Mucosa of gallbladder (tissue), 1 donor: ENCODE measurements around the gene ELK1. TPM values are rescaled to one million over a fixed set of nuclear protein-coding genes. Genes with fewer than 3 reads are reported as not detected.
"Not testable (repeated sequence)": the region's sequence is repeated elsewhere in the genome, so short reads cannot be mapped to it uniquely, and the experiment has no call there.

Experiments
- DNase-seq: peaks from one replicate; pipeline ENCODE4 v3.0.0-alpha.2; 2020; ENCODE audit warnings: low spot score
- total RNA-seq: library from RNA; stranded (reverse); gene quantifications from one replicate; pipeline ENCODE4 v1.2.1, GENCODE V29; 2021
- donor health status: DM: no; HTN: no; CAD: no.

The ELK1 gene
- total RNA-seq, 1 donor from 2014 or later = 28.7 TPM

DNA sequence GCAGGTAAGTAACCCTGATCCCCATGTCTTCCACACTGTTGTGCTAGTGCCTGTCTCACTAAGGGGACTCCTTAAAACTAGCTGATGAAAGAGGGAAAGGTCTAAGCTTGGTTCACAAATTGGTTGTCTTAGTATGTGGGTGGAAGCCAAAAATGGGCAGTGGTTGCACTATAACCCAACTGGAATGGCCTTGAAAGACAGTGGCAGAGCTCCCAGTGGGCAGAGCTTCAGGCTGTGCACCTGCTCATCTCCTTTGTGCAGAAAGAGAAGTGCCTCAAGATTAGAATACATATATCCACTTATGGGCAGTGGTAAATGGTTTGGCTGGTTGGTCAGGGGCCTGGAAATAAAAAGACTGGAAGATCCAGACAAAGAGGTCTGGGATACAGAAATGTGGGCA lies 37.9 kb downstream of the ELK1 start:
- no peak for DNase-seq

GRCh38 chrX:47611926-47612325 lies 38.4 kb downstream of the ELK1 start:
- no peak for DNase-seq

DNA sequence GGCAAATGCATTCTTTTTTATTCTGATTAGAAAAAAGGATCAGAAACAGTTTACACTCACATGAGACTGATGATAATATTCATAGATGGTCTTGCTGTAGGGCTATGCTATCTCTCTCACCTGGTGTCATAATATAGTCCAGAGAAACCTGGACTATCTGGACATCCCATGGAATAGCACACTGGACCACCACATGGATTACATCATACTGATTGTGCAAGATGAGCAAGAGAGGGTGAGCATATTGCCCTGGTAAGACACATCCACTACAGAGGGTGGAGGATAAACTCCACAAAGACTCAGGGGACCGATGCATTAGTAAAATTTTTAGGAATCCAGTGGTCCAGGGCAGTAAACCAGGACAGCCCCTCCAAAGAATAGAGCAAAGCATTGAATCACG lies 38.9 kb downstream of the ELK1 start:
- DNase-seq = no peak

DNA sequence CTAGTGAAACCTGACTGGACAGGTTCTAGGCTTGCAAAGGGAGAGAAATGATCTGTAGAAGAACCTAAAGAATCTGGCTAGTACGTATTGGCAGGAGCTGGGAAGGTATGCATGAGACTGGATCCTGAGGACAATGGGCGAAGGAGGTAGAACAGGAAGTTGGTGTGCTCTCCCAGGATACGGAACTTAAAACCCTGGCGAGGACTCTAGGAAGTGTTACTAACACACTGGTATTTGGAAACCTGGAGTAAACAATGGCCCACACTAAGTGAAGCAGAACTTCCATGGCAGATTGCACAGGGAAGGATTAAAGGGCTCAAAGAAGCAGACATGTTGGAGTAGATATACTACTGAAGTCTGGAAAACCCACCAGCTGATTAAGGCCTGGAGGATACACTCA lies 39.9 kb downstream of the ELK1 start:
- no peak for DNase-seq

DNA sequence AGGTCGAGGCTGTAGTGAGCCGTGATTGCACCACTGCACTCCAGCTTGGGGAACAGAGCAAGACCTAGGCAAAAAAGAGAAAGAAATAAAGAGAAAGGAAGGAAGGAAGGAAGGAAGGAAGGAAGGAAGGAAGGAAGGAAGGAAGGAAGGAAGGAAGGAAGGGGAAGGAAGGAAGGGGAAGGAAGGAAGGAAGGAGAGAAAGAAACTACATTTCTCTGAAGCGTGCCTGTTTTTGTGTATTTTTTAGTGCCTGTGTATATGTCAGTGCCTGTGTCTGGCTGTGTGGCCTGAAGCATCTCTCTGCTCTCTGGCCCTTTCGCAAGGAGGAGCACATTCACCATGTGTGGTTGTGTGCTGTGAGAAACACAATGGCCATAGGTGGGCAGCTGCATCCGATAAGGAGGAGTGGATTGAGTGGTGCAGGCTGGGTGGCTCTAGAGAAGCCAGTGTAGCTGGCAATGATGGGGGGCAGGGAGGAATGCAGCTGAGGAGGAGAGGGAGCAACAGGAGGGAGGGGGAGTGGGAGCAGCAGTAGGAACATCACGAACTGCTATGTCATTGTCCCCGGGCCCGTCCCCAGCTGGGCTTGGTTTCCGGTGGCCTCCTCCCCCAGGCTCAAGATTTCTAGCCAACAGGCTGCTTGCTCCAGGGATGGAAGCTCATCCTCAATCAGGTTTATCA lies 42.1 kb downstream of the ELK1 start:
- no peak for DNase-seq

GRCh38 chrX:47607091-47607490 lies 43.3 kb downstream of the ELK1 start:
- DNase-seq = no peak

DNA sequence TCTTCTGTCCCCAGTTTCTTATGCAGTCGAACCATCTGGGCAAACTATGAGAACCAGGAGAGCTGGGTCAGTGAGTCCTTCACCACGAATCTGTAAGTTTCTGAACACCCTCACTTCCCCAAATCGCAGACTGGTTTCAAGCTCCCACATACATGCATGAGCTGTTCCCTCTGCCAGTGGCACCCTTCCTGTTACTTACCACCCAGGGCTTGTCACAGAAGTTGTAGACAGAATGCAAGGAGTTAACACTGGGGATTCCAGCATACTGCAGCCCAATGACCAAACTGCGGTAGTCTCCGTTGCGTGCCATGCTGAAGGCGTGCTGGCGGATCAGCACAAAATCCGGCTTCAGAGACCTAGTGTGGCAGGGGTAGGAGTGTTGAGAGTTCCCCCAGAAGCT lies 45.3 kb downstream of the ELK1 start:
- DNase-seq = no peak

- not testable (repeated sequence) for DNase-seq
Measured at GRCh38 chrX:47603125-47603524, 47.2 kb downstream of the ELK1 start.

DNA sequence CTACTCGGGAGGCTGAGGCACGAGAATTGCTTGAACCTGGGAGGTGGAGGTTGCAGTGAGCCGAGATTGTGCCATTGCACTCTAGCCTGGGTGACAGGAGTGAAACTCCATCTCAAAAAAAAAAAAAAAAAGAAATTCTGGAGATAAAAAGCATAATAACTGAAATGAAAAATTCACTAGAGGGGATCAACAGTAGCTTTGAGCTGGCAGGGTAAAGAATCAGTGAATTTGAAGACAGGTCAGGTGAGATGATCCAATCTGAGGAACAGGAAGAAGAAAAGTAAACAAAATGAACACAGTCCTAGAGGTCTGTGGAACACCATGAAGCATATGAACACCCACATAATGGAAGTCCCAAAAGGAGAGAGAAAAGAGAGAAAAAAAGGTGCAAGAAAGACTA lies 53.1 kb downstream of the ELK1 start:
- no peak for DNase-seq

DNA sequence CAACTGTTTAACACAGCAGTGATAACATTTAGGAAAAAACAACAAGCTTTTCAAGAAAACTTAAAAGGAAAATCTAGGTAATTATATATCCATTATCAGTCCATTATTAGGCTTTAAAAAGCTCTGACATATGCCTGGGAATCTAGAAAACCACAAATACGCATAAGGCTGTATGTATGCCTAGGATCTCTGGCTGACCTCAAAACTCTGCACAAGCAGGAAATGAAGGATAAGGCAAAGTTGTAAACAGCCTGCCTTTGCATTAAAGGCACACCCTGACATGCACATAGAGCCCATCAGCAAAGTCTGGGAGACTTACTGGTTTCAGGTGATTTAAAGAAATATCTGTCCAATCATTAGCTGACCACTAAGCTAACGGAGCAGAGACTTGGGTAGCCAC lies 54.1 kb downstream of the ELK1 start:
- DNase-seq = no peak

- no peak for DNase-seq
Measured at GRCh38 chrX:47595716-47596251, 54.6 kb downstream of the ELK1 start.

- DNase-seq = no peak
Measured at GRCh38 chrX:47593522-47593921, 56.8 kb downstream of the ELK1 start.

GRCh38 chrX:47590984-47591383 lies 59.4 kb downstream of the ELK1 start:
- DNase-seq = no peak

DNA sequence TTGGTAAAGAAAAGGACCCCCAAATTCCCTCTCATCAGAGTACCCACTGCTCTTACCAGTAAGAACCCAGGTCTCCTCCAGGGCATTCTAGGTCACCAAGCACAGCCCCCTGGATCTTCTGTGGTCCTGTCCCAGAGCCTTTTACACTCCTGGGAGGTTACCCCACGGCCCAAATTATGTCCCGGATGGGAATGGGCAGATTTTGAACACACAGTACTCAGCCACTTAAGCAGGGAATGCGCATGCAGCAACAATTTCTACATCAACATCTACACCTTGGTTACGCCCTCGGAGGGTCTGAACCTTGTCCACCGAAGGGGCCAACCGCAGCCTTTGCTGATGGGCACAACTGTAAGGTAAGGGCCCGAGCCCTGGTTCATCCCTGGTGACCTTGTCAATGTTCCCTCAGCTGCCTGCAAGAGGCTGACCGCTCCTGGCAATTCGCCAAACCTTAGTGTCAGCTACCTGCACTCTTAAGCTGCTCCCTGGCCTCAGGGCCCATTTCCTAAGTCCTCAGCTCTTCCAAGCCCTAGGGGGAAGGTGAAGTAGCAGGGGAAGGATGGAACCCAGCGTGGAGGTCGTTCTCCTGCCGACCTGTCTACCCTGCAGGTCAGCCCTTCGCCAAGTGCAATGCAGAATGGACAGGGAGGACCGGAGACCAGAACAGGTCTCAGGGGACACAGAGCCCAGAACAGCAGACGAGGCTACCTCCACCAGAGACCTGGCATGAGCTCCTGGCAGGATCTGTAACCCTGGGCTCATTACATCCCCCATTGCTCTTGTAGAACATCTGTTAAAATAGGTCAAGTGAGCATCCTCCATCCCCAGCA lies 62.2 kb downstream of the ELK1 start:
- no peak for DNase-seq

- no peak for DNase-seq
Measured at GRCh38 chrX:47587091-47587891, 63.1 kb downstream of the ELK1 start.

DNA sequence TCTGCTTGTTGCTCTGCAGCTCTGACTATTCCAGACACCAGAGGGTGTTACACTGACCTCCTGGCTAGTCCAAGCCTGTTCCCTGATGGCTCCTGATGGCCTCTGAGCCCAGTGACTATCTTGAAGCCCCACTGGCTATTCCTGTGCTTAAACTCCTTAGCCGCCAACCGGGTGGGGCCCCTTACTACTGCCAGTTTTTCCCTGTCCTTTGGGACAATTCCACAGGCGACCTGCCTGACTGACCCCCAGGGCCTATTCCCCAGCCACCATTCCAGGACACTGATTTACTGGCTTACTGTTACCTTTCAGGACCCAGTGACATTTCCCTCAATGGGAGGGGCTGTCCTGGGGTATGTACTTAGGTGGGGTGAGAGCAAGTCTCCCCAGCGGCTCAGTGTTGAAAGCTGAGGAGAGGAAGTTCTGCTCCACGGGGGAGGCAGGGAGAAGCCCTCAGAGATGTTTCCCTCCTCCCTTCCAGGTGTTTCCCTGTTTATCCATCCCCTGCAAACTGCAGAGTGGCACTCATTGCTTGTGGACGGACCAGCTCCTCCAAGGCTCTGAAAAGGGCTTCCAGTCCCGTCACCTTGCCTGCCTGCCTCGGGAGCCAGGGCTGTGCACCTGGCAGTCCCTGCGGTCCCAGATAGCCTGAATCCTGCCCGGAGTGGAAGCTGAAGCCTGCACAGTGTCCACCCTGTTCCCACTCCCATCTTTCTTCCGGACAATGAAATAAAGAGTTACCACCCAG lies 64.1 kb downstream of the ELK1 start:
- no peak for DNase-seq

Other genes starting within 250 kb of the ELK1 start
- gene ZNF41, start 167.3 kb downstream of the ELK1 start, total RNA-seq = 11.1 TPM
- 96.5 TPM for gene ARAF, start 89.4 kb downstream of the ELK1 start, total RNA-seq
- 574 TPM for gene TIMP1, start 68.1 kb downstream of the ELK1 start, total RNA-seq
- 0.55 TPM for gene SYN1, start 30.7 kb downstream of the ELK1 start, total RNA-seq
- 2.4 TPM for gene CFP, start 20.6 kb downstream of the ELK1 start, total RNA-seq
- gene UXT, start 8.6 kb upstream of the ELK1 start, total RNA-seq = 81.8 TPM
- 10.4 TPM for gene ZNF81, start 186.3 kb upstream of the ELK1 start, total RNA-seq